Activated CD8-positive, alpha-beta memory T cell treated with anti-CD3 and anti-CD28 coated beads for 24 hours (primary cell): Measurements from ENCODE around the gene BEND3.
"Not testable (repeated sequence)": the region's sequence is repeated elsewhere in the genome, so short reads cannot be mapped to it uniquely, and the experiment has no call there.

Experiments
- DNase-seq: peaks from one replicate; pipeline ENCODE4 v3.0.0-alpha.2; 2020

BEND3 gene

GRCh38 chr6:107026965-107027364 lies 88.3 kb downstream of the BEND3 start:
- no peak for DNase-seq

- no peak for DNase-seq
Observed at GRCh38 chr6:107021446-107022185, 93.7 kb downstream of the BEND3 start.

- DNase-seq = no peak
Observed at GRCh38 chr6:107020239-107020638, 95.1 kb downstream of the BEND3 start.

DNA sequence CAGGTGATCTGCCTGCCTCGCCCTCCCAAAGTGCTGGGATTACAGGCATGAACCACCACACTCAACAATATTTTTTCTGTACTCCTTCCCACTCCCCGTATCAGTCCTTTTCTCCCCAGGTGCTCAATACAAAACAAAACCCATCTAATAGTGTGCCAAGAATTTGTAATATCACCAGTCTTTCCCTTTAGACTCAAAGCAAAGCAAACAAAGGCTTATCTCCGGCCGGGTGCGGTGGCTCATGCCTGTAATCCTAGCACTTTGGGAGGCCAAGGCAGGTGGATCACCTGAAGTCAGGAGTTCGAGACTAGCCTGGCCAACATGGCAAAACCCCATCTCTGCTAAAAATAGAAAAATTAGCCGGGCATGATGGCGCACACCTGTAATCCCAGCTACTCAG lies 95.7 kb downstream of the BEND3 start:
- DNase-seq = not testable (repeated sequence)

DNA sequence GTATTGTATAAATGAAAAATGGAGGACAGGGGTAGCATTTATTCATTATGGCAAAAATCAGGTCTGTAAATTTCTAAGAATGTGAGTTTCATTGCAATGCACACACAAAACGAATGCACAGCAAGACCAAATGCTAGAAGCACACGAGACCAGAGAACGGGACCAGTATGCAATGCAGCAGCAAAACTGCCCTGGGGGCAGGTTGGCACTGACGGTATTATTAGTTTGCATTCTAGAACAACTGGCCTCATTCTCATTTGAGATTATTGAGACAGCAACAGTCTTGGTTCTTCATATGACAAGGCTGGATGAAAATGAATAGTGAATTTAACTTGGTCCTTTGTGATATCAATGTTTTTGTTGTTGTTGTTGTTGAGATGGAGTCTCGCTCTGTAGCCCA lies 96.3 kb downstream of the BEND3 start:
- no peak for DNase-seq
